ENCODE measurements around the gene LAMB1.

LAMB1 gene

GRCh38 chr7:107996072-107996882, 6.7 kb downstream of the LAMB1 start:
- Histone ChIP-seq H3K18ac (ENCODE audit: low read length) (no peak overlapping the region), H3K4me3 (ENCODE audit: low read length in 2 of 2) (no peak overlapping the region), H3K14ac (ENCODE audit: low read length) (no peak overlapping the region)

GRCh38 chr7:107995184-107996071, 7.5 kb downstream of the LAMB1 start:
- no CpG with 5 or more reads among the region's 6 CpGs for WGBS, 2 donors (ENCODE audit: extremely low coverage in 2 of 2, insufficient read length in 2 of 2, insufficient replicate concordance in 1 of 2)
- Histone ChIP-seq H3K79me1 (ENCODE audit: low read depth, low read length) (peaks cover 2% of the 10 kb centered on the region), H3K4me2 (ENCODE audit: insufficient read depth, low read length, poor library complexity, severe bottlenecking) (no peak overlapping the region), H2BK12ac (ENCODE audit: low read length) (no peak overlapping the region), H3K36me3 (replicated peaks in 1 of 2; ENCODE audit: control insufficient read depth in 2 of 2, insufficient read depth in 2 of 2, low read length in 2 of 2) (peaks cover 7 to 24% of the 10 kb centered on the region in 2 donors), H2AFZ (ENCODE audit: low read length) (peak overlapping the region; percentile 60), H3K9me3 (replicated peaks in 1 of 2; ENCODE audit: control insufficient read depth in 2 of 2, insufficient read depth in 1 of 2, low read depth in 1 of 2, low read length in 2 of 2) (no peaks in the 10 kb centered on the region), H3K4ac (ENCODE audit: low read length) (no peak overlapping the region), H4K91ac (ENCODE audit: low read depth, low read length, poor library complexity) (no peak overlapping the region), H3K18ac (ENCODE audit: low read length) (no peak overlapping the region), H3K23ac (ENCODE audit: low read depth, low read length, poor library complexity) (no peak overlapping the region), H3K27me3 (ENCODE audit: control insufficient read depth in 3 of 3, insufficient read depth in 3 of 3, low read depth in 1 of 3, low read length in 3 of 3) (no peaks in the 10 kb centered on the region), H2BK15ac (ENCODE audit: low read length) (no peak overlapping the region), H3K27ac (replicated peaks; ENCODE audit: low read length) (peak overlapping the region; percentile 82), H4K8ac (ENCODE audit: low read depth, low read length) (no peak overlapping the region), H3K9ac (ENCODE audit: low read depth, low read length, poor library complexity) (no peak overlapping the region), H3K4me1 (ENCODE audit: control insufficient read depth in 2 of 2, insufficient read depth in 1 of 2, low read depth in 1 of 2, low read length in 2 of 2) (peaks cover 17 to 20% of the 10 kb centered on the region in 2 donors), H3K4me3 (ENCODE audit: low read length in 2 of 2) (no peak overlapping the region), H2BK120ac (ENCODE audit: low read depth, low read length) (no peak overlapping the region), H2AK5ac (ENCODE audit: low read depth, low read length) (no peak overlapping the region), H2BK5ac (ENCODE audit: low read length) (no peak overlapping the region), H3K14ac (ENCODE audit: low read length) (no peak overlapping the region)
- DNase-seq (ENCODE audit: low spot score) = peak; percentile 71

More at GRCh38 chr7:107996072-107996882, 6.7 kb downstream of the LAMB1 start:
- H4K8ac ChIP-seq (ENCODE audit: low read depth, low read length) = no peak overlapping the region
- H2BK15ac ChIP-seq (ENCODE audit: low read length) = no peak overlapping the region
- no peak overlapping the region for H2BK120ac ChIP-seq (ENCODE audit: low read depth, low read length)
- H4K91ac ChIP-seq (ENCODE audit: low read depth, low read length, poor library complexity) = no peak overlapping the region
- H2AK5ac ChIP-seq (ENCODE audit: low read depth, low read length) = no peak overlapping the region
- peak overlapping the region; percentile 60 for H2AFZ ChIP-seq (ENCODE audit: low read length)
- no peak overlapping the region for H2BK12ac ChIP-seq (ENCODE audit: low read length)
- no peaks in the 10 kb centered on the region for H3K27me3 ChIP-seq (ENCODE audit: control insufficient read depth in 3 of 3, insufficient read depth in 3 of 3, low read depth in 1 of 3, low read length in 3 of 3)
- peaks cover 18 to 20% of the 10 kb centered on the region in 2 donors for H3K4me1 ChIP-seq (ENCODE audit: control insufficient read depth in 2 of 2, insufficient read depth in 1 of 2, low read depth in 1 of 2, low read length in 2 of 2)
- H3K36me3 ChIP-seq (replicated peaks in 1 of 2; ENCODE audit: control insufficient read depth in 2 of 2, insufficient read depth in 2 of 2, low read length in 2 of 2) = peaks cover 7 to 28% of the 10 kb centered on the region in 2 donors
- peaks cover 2% of the 10 kb centered on the region for H3K79me1 ChIP-seq (ENCODE audit: low read depth, low read length)
- no peak overlapping the region for H3K4ac ChIP-seq (ENCODE audit: low read length)
- no CpG with 5 or more reads among the region's 7 CpGs for WGBS, 2 donors (ENCODE audit: extremely low coverage in 2 of 2, insufficient read length in 2 of 2, insufficient replicate concordance in 1 of 2)
- no peak overlapping the region for H3K23ac ChIP-seq (ENCODE audit: low read depth, low read length, poor library complexity)
- peak overlapping the region; percentile 82 for H3K27ac ChIP-seq (replicated peaks; ENCODE audit: low read length)
- H2BK5ac ChIP-seq (ENCODE audit: low read length) = no peak overlapping the region
- H3K4me2 ChIP-seq (ENCODE audit: insufficient read depth, low read length, poor library complexity, severe bottlenecking) = no peak overlapping the region
- no peak overlapping the region for H3K9ac ChIP-seq (ENCODE audit: low read depth, low read length, poor library complexity)
- DNase-seq (ENCODE audit: low spot score) = no peak
- peaks cover 0 to 5% of the 10 kb centered on the region in 2 donors for H3K9me3 ChIP-seq (replicated peaks in 1 of 2; ENCODE audit: control insufficient read depth in 2 of 2, insufficient read depth in 1 of 2, low read depth in 1 of 2, low read length in 2 of 2)

- WGBS, 2 donors (ENCODE audit: extremely low coverage in 2 of 2, insufficient read length in 2 of 2, insufficient replicate concordance in 1 of 2) = no CpG with 5 or more reads among the region's 2 CpGs
- H2BK120ac ChIP-seq (ENCODE audit: low read depth, low read length) = no peak overlapping the region
- H3K36me3 ChIP-seq (replicated peaks in 1 of 2; ENCODE audit: control insufficient read depth in 2 of 2, insufficient read depth in 2 of 2, low read length in 2 of 2) = peaks cover 6 to 24% of the 10 kb centered on the region in 2 donors
These were observed 8.4 kb downstream of the LAMB1 start for GRCh38 chr7:107994421-107995030.

More at GRCh38 chr7:107994421-107995030, 8.4 kb downstream of the LAMB1 start:
- no peak overlapping the region for H3K4me2 ChIP-seq (ENCODE audit: insufficient read depth, low read length, poor library complexity, severe bottlenecking)
- H2BK5ac ChIP-seq (ENCODE audit: low read length) = no peak overlapping the region
- H3K4me1 ChIP-seq (ENCODE audit: control insufficient read depth in 2 of 2, insufficient read depth in 1 of 2, low read depth in 1 of 2, low read length in 2 of 2) = peaks cover 15 to 20% of the 10 kb centered on the region in 2 donors
- no peak overlapping the region for H3K9ac ChIP-seq (ENCODE audit: low read depth, low read length, poor library complexity)
- H3K27ac ChIP-seq (replicated peaks; ENCODE audit: low read length) = peak overlapping the region; percentile 71
- H3K79me1 ChIP-seq (ENCODE audit: low read depth, low read length) = peaks cover 2% of the 10 kb centered on the region
- H3K4me3 ChIP-seq (ENCODE audit: low read length in 2 of 2) = no peak overlapping the region
- H3K23ac ChIP-seq (ENCODE audit: low read depth, low read length, poor library complexity) = no peak overlapping the region
- H2BK15ac ChIP-seq (ENCODE audit: low read length) = no peak overlapping the region
- H2BK12ac ChIP-seq (ENCODE audit: low read length) = no peak overlapping the region
- no peak for DNase-seq (ENCODE audit: low spot score)
- H3K4ac ChIP-seq (ENCODE audit: low read length) = no peak overlapping the region
- H3K27me3 ChIP-seq (ENCODE audit: control insufficient read depth in 3 of 3, insufficient read depth in 3 of 3, low read depth in 1 of 3, low read length in 3 of 3) = no peaks in the 10 kb centered on the region
- H4K8ac ChIP-seq (ENCODE audit: low read depth, low read length) = no peak overlapping the region
- no peak overlapping the region for H3K14ac ChIP-seq (ENCODE audit: low read length)
- no peak overlapping the region for H3K18ac ChIP-seq (ENCODE audit: low read length)
- H4K91ac ChIP-seq (ENCODE audit: low read depth, low read length, poor library complexity) = no peak overlapping the region
- H2AK5ac ChIP-seq (ENCODE audit: low read depth, low read length) = no peak overlapping the region
- H3K9me3 ChIP-seq (replicated peaks in 1 of 2; ENCODE audit: control insufficient read depth in 2 of 2, insufficient read depth in 1 of 2, low read depth in 1 of 2, low read length in 2 of 2) = no peaks in the 10 kb centered on the region
- no peak overlapping the region for H2AFZ ChIP-seq (ENCODE audit: low read length)
